Panc1 (cell line): ENCODE results near the gene SNTB2. TPM values are rescaled to one million over a fixed set of nuclear protein-coding genes. Genes with fewer than 3 reads are reported as not detected.

Experiments
- ATAC-seq: fragments of 200-7000 bp; cut with Tn5 transposase; 2 replicates; pipeline ENCODE4 v1.9.1; 2020; ENCODE audit warnings: mild to moderate bottlenecking, moderate library complexity
- BruUV-seq: library from RNA; stranded (reverse); fragments of 400-500 nt; replicated peaks from 2 replicates; lab custom pipeline; 2021; lab: Mats Ljungman, UMichigan
- CTCF ChIA-PET: fragments of 300-600 bp; sonication (Branson Sonifier 250); formaldehyde crosslinking; loops from one replicate; lab custom pipeline; 2022; ENCODE audit warnings: antibody characterized with exemption; lab: Charles Lee
- POLR2A ChIA-PET: fragments of 300-600 bp; sonication (Branson Sonifier 250); formaldehyde crosslinking; loops from one replicate; lab custom pipeline; 2022; ENCODE audit warnings: antibody characterized with exemption; lab: Charles Lee
- DNase-seq: peaks from one replicate; pipeline ENCODE4 v3.0.0-alpha.2; 2010; ENCODE audit warnings: low read depth, low spot score
- H3K27ac ChIP-seq: 2 replicates; pipeline ENCODE4 v1.5.1; 2011; ENCODE audit warnings: mild to moderate bottlenecking, low read length, inconsistent platforms
- H3K27me3 ChIP-seq: fragments of 200-500 bp; sonication (Bioruptor generic); 2 replicates; pipeline ENCODE4 v1.6.0; 2014; ENCODE audit warnings: low read length, inconsistent platforms; ENCODE audit not compliant: control insufficient read depth, insufficient read depth
- H3K36me3 ChIP-seq: fragments of 200-500 bp; sonication (Bioruptor generic); 2 replicates; pipeline ENCODE4 v1.5.1; 2014; ENCODE audit warnings: inconsistent platforms, mild to moderate bottlenecking, low read length, moderate library complexity; ENCODE audit not compliant: control insufficient read depth, insufficient read depth
- H3K4me1 ChIP-seq: 2 replicates; pipeline ENCODE4 v1.5.1; 2011; ENCODE audit warnings: inconsistent platforms, mild to moderate bottlenecking, low read length, moderate library complexity; ENCODE audit not compliant: control insufficient read depth, insufficient read depth
- H3K4me3 ChIP-seq, 2 experiments: 2 replicates each; pipeline ENCODE4 v1.5.1; 2011 to 2012; ENCODE audit warnings: low read depth in 2 of 2, low read length in 2 of 2, mild to moderate bottlenecking in 2 of 2, inconsistent platforms in 1 of 2, moderate library complexity in 1 of 2
- H3K9me3 ChIP-seq: fragments of 200-500 bp; sonication (Bioruptor generic); 2 replicates; pipeline ENCODE4 v1.5.1; 2014; ENCODE audit warnings: low read depth, mild to moderate bottlenecking, inconsistent platforms, low read length, moderate library complexity; ENCODE audit not compliant: control insufficient read depth, insufficient read depth
- CTCF ChIP-seq: fragments of 450-650 bp; IDR thresholded peaks from 2 replicates; pipeline ENCODE4 v1.5.1; 2017; ENCODE audit warnings: mild to moderate bottlenecking
- POLR2AphosphoS5 ChIP-seq: IDR thresholded peaks from 2 replicates; pipeline ENCODE4 v1.6.1; 2012; ENCODE audit warnings: mild to moderate bottlenecking, low read depth, low read length, moderate library complexity
- REST ChIP-seq, 2 experiments: IDR thresholded peaks; 2 replicates each; pipeline ENCODE4 v1.6.1; 2011 to 2012; ENCODE audit warnings: low read depth in 2 of 2, control low read depth in 1 of 2, low read length in 1 of 2, mild to moderate bottlenecking in 1 of 2, moderate library complexity in 1 of 2; ENCODE audit not compliant: insufficient read depth in 1 of 2
- SIN3A ChIP-seq: IDR thresholded peaks from 2 replicates; pipeline ENCODE4 v1.6.1; 2012; ENCODE audit warnings: low read depth, mild to moderate bottlenecking, low read length, moderate library complexity, borderline replicate concordance; ENCODE audit not compliant: insufficient read depth
- TCF7L2 ChIP-seq: IDR thresholded peaks from 2 replicates; pipeline ENCODE4 v1.6.1; 2011; ENCODE audit warnings: mild to moderate bottlenecking, low read depth, low read length, inconsistent platforms
- in situ Hi-C: cut with HindIII; loops from 2 replicates; pipeline ENCODE4 v1.10.0; 2016; ENCODE audit warnings: low sequenced_read_pairs, low pct_unique_long_range_greater_than_20kb
- intact Hi-C: fragments of 100-400 bp; cut with micrococcal nuclease; formaldehyde crosslinking; loops from one replicate; pipeline ENCODE4 v1.10.0; 2022; ENCODE audit not compliant: unreplicated experiment
- total RNA-seq: library from RNA; stranded (reverse); gene quantifications from one replicate; pipeline ENCODE4 v1.2.1, GENCODE V29; 2021; ENCODE audit not compliant: unreplicated experiment

Gene SNTB2
- total RNA-seq, 1 experiment from 2014 or later = 40.8 TPM

GRCh38 chr16:69313469-69313868 is 126.5 kb downstream of the SNTB2 start:
- peaks cover 4% of the 10 kb centered on the region; the same call in 1 of the 2 replicates for H3K36me3 ChIP-seq
- H3K4me3 ChIP-seq = no peak overlapping the region
- intact Hi-C loops (no loop called here), in situ Hi-C loops (no loop called here)
- H3K4me1 ChIP-seq = no peaks in the 10 kb centered on the region
- no peaks in the 10 kb centered on the region for H3K27me3 ChIP-seq
- CTCF ChIA-PET = no interaction called here
- POLR2A ChIA-PET = no interaction called here
- BruUV-seq = no TSS peak
- H3K27ac ChIP-seq = no peak overlapping the region
- TF ChIP-seq SIN3A = no peak
- no peak for TF ChIP-seq CTCF
- TF ChIP-seq POLR2AphosphoS5 = no peak
- TF ChIP-seq TCF7L2 = no peak
- ATAC-seq (no peak), DNase-seq (no peak)
- H3K9me3 ChIP-seq = no peaks in the 10 kb centered on the region

GRCh38 chr16:69314534-69314933 is 127.6 kb downstream of the SNTB2 start:
- H3K9me3 ChIP-seq = no peaks in the 10 kb centered on the region
- no peaks in the 10 kb centered on the region for H3K27me3 ChIP-seq
- no peak overlapping the region for H3K27ac ChIP-seq
- DNase-seq = no peak
- ChIA-PET POLR2A (no interaction called here), CTCF (no interaction called here)
- H3K4me3 ChIP-seq = no peak overlapping the region
- H3K4me1 ChIP-seq = no peaks in the 10 kb centered on the region
- intact Hi-C loops = no loop called here
- no peak for ATAC-seq
- in situ Hi-C loops = no loop called here
- BruUV-seq = no TSS peak
- TF ChIP-seq TCF7L2 (no peak), REST (IDR thresholded peaks at IDR 0.05; ENCODE audit: insufficient read depth in 1 of 2, low read depth in 2 of 2, low read length in 1 of 2) (no peak), POLR2AphosphoS5 (no peak), SIN3A (no peak)
- peaks cover 4% of the 10 kb centered on the region; the same call in 1 of the 2 replicates for H3K36me3 ChIP-seq

- Histone ChIP-seq H3K9me3 (no peaks in the 10 kb centered on the region), H3K27ac (no peak overlapping the region), H3K4me1 (no peaks in the 10 kb centered on the region), H3K36me3 (peaks cover 4% of the 10 kb centered on the region; the same call in 1 of the 2 replicates), H3K27me3 (no peaks in the 10 kb centered on the region), H3K4me3 (no peak overlapping the region)
- no TSS peak for BruUV-seq
- no peak for TF ChIP-seq CTCF
- no peak for TF ChIP-seq TCF7L2
- no peak for TF ChIP-seq SIN3A
- TF ChIP-seq REST (IDR thresholded peaks at IDR 0.05; ENCODE audit: insufficient read depth in 1 of 2, low read depth in 2 of 2, low read length in 1 of 2) = no peak
- TF ChIP-seq POLR2AphosphoS5 = no peak
- DNase-seq (no peak), ATAC-seq (no peak)
- POLR2A ChIA-PET = no interaction called here
- CTCF ChIA-PET = no interaction called here
- intact Hi-C loops (no loop called here), in situ Hi-C loops (no loop called here)
Measured at GRCh38 chr16:69315486-69316311, 128.7 kb downstream of the SNTB2 start.
